MM.1S (cell line): ENCODE data around the gene ADAMTS2.

ENCODE experiments used
- DNase-seq: peaks from one replicate; pipeline ENCODE4 v3.0.0-alpha.2; 2015
- H2AFZ ChIP-seq: fragments of 300-600 bp; sonication (generic); 2 replicates; pipeline ENCODE4 v1.6.0; 2016; ENCODE audit warnings: antibody characterized with exemption, low read length
- H3F3A ChIP-seq: fragments of 300-600 bp; sonication (generic); 2 replicates; pipeline ENCODE4 v1.6.1; 2016; ENCODE audit warnings: mild to moderate bottlenecking, antibody characterized with exemption, low read length, moderate library complexity, mixed read lengths; ENCODE audit not compliant: insufficient read depth
- H3K27ac ChIP-seq: fragments of 300-600 bp; sonication (generic); 2 replicates; pipeline ENCODE4 v1.5.1; 2016; ENCODE audit warnings: mild to moderate bottlenecking, low read length
- H3K27me3 ChIP-seq: fragments of 300-600 bp; sonication (generic); replicated peaks from 2 replicates; pipeline ENCODE4 v1.6.0; 2016; ENCODE audit warnings: low read length; ENCODE audit not compliant: insufficient read depth
- H3K36me3 ChIP-seq: fragments of 300-600 bp; sonication (generic); replicated peaks from 2 replicates; pipeline ENCODE4 v1.6.1; 2016; ENCODE audit warnings: mild to moderate bottlenecking, low read length, mixed read lengths; ENCODE audit not compliant: insufficient read depth
- H3K4me1 ChIP-seq: fragments of 300-600 bp; sonication (generic); 2 replicates; pipeline ENCODE4 v1.6.1; 2016; ENCODE audit warnings: low read length, mixed read lengths
- H3K4me2 ChIP-seq: fragments of 300-600 bp; sonication (generic); 2 replicates; pipeline ENCODE4 v1.6.0; 2016; ENCODE audit warnings: low read depth, low read length
- H3K4me3 ChIP-seq: fragments of 300-600 bp; sonication (generic); 2 replicates; pipeline ENCODE4 v1.5.1; 2016; ENCODE audit warnings: low read length, mixed read lengths
- H3K79me2 ChIP-seq: fragments of 300-600 bp; sonication (generic); 2 replicates; pipeline ENCODE4 v1.6.1; 2016; ENCODE audit warnings: mixed run types, low read length, mixed read lengths
- H3K9ac ChIP-seq: fragments of 300-600 bp; sonication (generic); 2 replicates; pipeline ENCODE4 v1.6.1; 2016; ENCODE audit warnings: low read length, mixed read lengths
- H3K9me2 ChIP-seq: fragments of 300-600 bp; sonication (generic); replicated peaks from 2 replicates; pipeline ENCODE4 v1.6.1; 2016; ENCODE audit warnings: mild to moderate bottlenecking, low read length, mixed read lengths; ENCODE audit not compliant: insufficient read depth
- H3K9me3 ChIP-seq: fragments of 300-600 bp; sonication (generic); replicated peaks from 2 replicates; pipeline ENCODE4 v1.6.1; 2016; ENCODE audit warnings: mild to moderate bottlenecking, low read length, mixed read lengths; ENCODE audit not compliant: insufficient read depth
- H4K20me1 ChIP-seq: fragments of 300-600 bp; sonication (generic); 2 replicates; pipeline ENCODE4 v1.6.1; 2016; ENCODE audit warnings: mild to moderate bottlenecking, low read length, moderate library complexity, mixed read lengths; ENCODE audit not compliant: insufficient read depth
- CTCF ChIP-seq: fragments of 300-600 bp; sonication (generic); IDR thresholded peaks from 2 replicates; pipeline ENCODE4 v1.5.1; 2016; ENCODE audit warnings: antibody characterized with exemption, low read length, mixed read lengths
- EZH2 ChIP-seq: fragments of 300-600 bp; sonication (generic); optimal IDR thresholded peaks from 2 replicates; pipeline ENCODE3; 2017; ENCODE audit warnings: low read depth, mild to moderate bottlenecking, antibody characterized with exemption, low read length, mixed read lengths
- EZH2phosphoT487 ChIP-seq: fragments of 300-600 bp; sonication (generic); IDR thresholded peaks from 2 replicates; pipeline ENCODE4 v1.6.1; 2018; ENCODE audit warnings: antibody characterized with exemption, low read length

ADAMTS2 gene

GRCh38 chr5:179120951-179121666, 224.2 kb downstream of the ADAMTS2 start:
- Histone ChIP-seq H3K36me3 (no peaks in the 10 kb centered on the region), H3K9ac (no peak overlapping the region), H4K20me1 (no peaks in the 10 kb centered on the region), H3K27ac (no peak overlapping the region), H3K9me2 (no peaks in the 10 kb centered on the region), H3K9me3 (no peaks in the 10 kb centered on the region), H3K4me1 (no peaks in the 10 kb centered on the region), H3K27me3 (no peaks in the 10 kb centered on the region), H3K79me2 (no peaks in the 10 kb centered on the region), H2AFZ (no peak overlapping the region), H3F3A (no peaks in the 10 kb centered on the region), H3K4me2 (no peak overlapping the region), H3K4me3 (no peak overlapping the region)
- TF ChIP-seq EZH2, result no peak
- no peak for TF ChIP-seq EZH2phosphoT487
- no peak for TF ChIP-seq CTCF
- DNase-seq, result no peak

GRCh38 chr5:179120421-179120861, 224.8 kb downstream of the ADAMTS2 start:
- Histone ChIP-seq H3K79me2 (no peaks in the 10 kb centered on the region), H3K4me2 (no peak overlapping the region), H3K27ac (no peak overlapping the region), H3K9ac (no peak overlapping the region), H3K36me3 (no peaks in the 10 kb centered on the region), H3K4me3 (no peak overlapping the region), H3K9me2 (no peaks in the 10 kb centered on the region), H3K27me3 (peaks cover 4% of the 10 kb centered on the region; the same call in 1 of the 2 replicates), H2AFZ (no peak overlapping the region), H4K20me1 (no peaks in the 10 kb centered on the region), H3F3A (no peaks in the 10 kb centered on the region), H3K4me1 (no peaks in the 10 kb centered on the region), H3K9me3 (no peaks in the 10 kb centered on the region)
- TF ChIP-seq EZH2phosphoT487 (no peak), EZH2 (no peak), CTCF (no peak)
- no peak for DNase-seq

- Histone ChIP-seq H3K27me3 (peaks cover 5% of the 10 kb centered on the region; the same call in 1 of the 2 replicates), H3K36me3 (no peaks in the 10 kb centered on the region), H2AFZ (no peak overlapping the region), H3K79me2 (no peaks in the 10 kb centered on the region), H3K4me1 (no peaks in the 10 kb centered on the region), H3K9me2 (no peaks in the 10 kb centered on the region), H4K20me1 (no peaks in the 10 kb centered on the region), H3F3A (no peaks in the 10 kb centered on the region), H3K9me3 (no peaks in the 10 kb centered on the region), H3K4me2 (no peak overlapping the region), H3K27ac (no peak overlapping the region), H3K9ac (no peak overlapping the region), H3K4me3 (no peak overlapping the region)
- no peak for TF ChIP-seq EZH2
- no peak for TF ChIP-seq CTCF
- TF ChIP-seq EZH2phosphoT487, result no peak
- no peak for DNase-seq
These were observed 225.7 kb downstream of the ADAMTS2 start for GRCh38 chr5:179119415-179120170.
